GM19238 (cell line): ENCODE results near the gene NFKB2.
A peak's percentile ranks its signal among the peaks of the same experiment; 100 is the strongest.

Source experiments
- DNase-seq: peaks from one replicate; pipeline ENCODE4 v3.0.0; 2011; ENCODE audit warnings: low spot score; ENCODE audit not compliant: insufficient read length

NFKB2 gene

GRCh38 chr10:102394801-102395399 lies 605 bp upstream of the NFKB2 start:
- DNase-seq = no peak

GRCh38 chr10:102396317-102396650 lies 779 bp downstream of the NFKB2 start:
- no peak for DNase-seq

DNA sequence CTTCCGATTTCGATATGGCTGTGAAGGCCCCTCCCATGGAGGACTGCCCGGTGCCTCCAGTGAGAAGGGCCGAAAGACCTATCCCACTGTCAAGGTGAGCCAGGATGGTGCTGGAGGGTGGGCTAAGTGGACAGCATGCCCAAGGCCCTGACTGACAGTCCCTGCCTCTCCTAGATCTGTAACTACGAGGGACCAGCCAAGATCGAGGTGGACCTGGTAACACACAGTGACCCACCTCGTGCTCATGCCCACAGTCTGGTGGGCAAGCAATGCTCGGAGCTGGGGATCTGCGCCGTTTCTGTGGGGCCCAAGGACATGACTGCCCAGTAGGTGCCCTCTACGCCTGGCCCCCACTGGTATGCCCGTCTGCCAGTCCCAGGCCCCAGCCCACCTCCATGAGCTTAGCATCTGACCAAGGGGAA lies 1.2 kb downstream of the NFKB2 start:
- no peak for DNase-seq

GRCh38 chr10:102397222-102398171 lies 2.0 kb downstream of the NFKB2 start:
- DNase-seq = no peak

GRCh38 chr10:102398172-102399020 lies 2.9 kb downstream of the NFKB2 start:
- DNase-seq = no peak

DNA sequence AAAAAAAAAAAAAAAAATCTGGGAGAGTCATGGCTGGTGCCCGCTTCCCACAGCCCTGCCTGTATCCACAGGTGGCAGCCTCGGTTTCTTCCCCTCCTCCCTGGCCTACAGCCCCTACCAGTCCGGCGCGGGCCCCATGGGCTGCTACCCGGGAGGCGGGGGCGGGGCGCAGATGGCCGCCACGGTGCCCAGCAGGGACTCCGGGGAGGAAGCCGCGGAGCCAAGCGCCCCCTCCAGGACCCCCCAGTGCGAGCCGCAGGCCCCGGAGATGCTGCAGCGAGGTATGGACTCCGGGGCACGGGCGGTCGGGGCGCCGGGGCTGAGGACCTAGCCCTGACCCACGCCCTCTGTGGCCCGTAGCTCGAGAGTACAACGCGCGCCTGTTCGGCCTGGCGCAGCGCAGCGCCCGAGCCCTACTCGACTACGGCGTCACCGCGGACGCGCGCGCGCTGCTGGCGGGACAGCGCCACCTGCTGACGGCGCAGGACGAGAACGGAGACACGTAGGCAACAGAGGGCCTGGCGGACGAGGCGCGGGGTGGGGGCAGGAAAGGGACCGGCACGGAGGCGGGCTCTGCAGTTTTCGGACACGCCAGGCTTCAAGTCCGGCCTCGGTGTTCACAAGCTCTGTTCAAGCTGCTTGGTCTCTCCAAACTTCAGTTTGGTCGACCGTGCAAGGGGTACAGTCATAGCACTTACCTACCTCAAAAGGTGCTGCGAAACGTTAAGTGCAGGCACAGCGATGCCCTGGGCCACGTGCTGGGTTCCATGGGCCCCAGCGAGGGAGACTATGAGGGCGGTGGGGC lies 3.9 kb downstream of the NFKB2 start:
- peak; percentile 86 for DNase-seq

- no peak for DNase-seq
Measured at GRCh38 chr10:102400076-102400475, 4.6 kb downstream of the NFKB2 start.

DNA sequence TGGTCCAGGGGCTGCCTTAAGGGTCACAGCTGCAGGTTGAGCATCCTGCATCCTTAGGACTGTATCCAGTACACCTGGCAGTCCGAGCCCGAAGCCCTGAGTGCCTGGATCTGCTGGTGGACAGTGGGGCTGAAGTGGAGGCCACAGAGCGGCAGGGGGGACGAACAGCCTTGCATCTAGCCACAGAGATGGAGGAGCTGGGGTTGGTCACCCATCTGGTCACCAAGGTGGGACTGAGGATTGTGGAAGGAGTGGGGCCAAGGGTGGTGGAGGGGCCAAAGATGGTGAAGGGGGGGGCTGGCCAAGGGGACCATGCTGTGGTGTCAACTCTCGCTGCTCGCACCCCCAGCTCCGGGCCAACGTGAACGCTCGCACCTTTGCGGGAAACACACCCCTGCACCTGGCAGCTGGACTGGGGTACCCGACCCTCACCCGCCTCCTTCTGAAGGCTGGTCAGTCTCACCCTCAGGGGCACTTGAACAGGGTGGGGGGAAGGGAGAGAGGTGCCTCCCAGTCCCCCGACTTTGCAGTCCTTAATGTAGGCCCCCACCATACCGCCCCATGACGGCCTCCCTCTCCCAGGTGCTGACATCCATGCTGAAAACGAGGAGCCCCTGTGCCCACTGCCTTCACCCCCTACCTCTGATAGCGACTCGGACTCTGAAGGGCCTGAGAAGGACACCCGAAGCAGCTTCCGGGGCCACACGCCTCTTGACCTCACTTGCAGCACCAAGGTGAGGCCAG lies 5.3 kb downstream of the NFKB2 start:
- DNase-seq = no peak

- DNase-seq = no peak
Measured at GRCh38 chr10:102401342-102401654, 5.8 kb downstream of the NFKB2 start.

DNA sequence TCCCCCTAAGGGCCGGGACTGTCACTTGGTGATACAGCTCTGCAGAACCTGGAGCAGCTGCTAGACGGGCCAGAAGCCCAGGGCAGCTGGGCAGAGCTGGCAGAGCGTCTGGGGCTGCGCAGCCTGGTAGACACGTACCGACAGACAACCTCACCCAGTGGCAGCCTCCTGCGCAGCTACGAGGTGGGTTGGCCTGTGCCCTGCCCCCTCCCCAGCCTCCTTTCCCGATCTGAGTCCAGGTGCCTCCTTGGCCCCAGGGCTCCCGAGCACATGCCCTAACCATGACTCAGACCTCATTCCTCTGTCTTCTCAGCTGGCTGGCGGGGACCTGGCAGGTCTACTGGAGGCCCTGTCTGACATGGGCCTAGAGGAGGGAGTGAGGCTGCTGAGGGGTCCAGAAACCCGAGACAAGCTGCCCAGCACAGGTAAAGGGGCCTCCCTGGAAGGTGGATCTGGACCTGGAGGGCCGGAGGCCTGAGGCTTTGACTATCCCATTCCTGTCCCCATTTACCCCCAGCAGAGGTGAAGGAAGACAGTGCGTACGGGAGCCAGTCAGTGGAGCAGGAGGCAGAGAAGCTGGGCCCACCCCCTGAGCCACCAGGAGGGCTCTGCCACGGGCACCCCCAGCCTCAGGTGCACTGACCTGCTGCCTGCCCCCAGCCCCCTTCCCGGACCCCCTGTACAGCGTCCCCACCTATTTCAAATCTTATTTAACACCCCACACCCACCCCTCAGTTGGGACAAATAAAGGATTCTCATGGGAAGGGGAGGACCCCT lies 6.4 kb downstream of the NFKB2 start:
- no peak for DNase-seq

DNA sequence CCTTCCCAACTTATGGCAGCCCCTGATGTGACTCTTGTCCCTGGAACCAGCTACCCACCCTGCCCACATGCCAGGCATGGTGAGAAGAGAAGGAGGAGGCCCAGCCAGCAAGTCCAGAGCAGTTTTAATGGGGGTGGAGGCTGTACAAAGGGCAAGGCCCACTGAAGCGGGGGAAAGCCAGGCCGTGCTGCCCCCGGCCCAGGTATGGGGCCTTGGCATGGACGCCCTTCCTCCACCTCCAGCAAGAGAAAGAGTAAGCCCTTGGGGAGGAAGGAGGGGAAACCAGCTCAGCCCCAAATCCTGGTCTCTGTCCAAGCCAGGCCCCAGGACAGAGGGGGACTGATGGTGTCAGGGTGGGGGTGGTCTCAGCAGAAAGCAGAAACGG lies 7.0 kb downstream of the NFKB2 start:
- DNase-seq = no peak

DNA sequence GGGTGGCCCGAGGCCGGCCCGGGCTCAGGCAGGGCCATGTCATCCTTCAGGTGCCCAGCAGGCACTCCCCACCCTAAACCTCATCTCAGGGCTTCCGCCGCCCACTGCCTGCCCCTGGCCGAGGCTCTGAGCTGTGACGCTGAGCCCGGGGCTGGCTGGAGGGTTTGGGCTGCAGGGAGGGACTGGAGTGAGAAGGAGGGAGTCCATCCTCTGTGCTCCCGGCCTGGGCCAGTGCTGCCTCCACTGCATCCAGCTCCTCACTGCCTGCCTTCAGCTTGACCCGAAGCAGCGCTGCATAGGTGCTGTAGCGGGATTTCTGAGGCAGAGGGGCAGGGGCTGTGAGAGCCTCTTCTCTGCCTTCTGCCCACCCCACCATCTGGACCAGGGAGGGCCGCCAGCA lies 7.6 kb downstream of the NFKB2 start:
- DNase-seq = no peak

DNA sequence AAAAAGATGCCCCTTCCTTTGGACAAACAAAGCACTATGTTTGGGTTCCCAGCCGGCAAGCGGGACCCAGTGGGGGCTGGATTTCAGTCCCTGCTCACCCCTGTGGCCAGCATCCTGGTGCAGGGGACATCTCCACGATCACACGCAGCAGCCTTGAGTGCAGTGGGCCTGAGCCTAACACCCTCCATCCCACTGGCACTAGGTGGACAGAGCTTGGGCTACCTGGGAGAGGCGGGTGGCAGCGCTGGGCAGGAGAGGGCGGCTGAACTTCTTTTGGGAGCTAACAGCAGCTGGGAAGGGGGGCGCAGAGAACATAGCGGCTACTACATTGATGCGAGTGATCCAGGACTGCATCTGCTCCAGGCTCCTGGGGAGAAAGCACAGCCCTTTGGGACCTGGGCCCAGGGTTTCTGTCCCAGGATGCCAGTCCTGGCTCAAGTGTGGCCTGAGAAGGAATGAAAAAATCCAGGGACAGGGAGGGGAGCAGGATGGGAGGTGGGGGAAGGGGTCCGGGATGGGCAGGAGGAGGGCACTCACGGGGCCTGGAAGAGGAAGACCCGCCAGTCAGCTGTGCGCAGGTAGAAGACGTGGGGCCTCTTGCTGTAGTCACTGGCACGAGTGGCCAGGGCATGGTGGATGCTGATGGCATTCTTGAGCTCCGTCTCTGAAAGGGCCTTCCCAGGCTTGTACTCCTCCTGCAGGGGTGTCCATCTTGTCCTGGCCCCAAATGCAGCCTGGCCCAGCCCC lies 9.0 kb downstream of the NFKB2 start:
- no peak for DNase-seq

DNA sequence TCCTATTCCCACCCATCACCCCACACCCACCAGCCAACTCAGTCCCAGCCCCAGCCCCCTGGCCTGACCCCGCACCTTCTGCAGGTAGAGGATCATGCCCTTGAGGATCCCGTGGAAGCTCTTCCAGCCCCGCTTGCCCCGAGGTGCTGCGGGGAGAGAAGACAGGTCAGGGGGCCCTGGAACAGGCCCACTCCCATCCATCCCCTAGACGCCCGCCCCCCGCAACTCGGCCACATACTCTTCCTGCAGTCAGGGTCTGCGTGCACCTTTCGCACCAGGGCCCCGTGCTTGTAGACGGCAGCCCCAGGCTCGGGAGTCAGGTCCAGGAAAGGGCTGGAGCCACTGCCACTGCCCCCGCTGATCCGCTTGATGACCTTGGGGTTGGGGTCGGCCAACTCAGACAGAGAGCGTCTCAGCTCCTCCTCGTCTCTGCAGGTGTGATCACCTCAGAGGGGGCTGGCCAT lies 9.6 kb downstream of the NFKB2 start:
- no peak for DNase-seq

GRCh38 chr10:102405632-102406031 lies 10.1 kb downstream of the NFKB2 start:
- DNase-seq = no peak

- DNase-seq = no peak
Measured at GRCh38 chr10:102406815-102407214, 11.3 kb downstream of the NFKB2 start.

DNA sequence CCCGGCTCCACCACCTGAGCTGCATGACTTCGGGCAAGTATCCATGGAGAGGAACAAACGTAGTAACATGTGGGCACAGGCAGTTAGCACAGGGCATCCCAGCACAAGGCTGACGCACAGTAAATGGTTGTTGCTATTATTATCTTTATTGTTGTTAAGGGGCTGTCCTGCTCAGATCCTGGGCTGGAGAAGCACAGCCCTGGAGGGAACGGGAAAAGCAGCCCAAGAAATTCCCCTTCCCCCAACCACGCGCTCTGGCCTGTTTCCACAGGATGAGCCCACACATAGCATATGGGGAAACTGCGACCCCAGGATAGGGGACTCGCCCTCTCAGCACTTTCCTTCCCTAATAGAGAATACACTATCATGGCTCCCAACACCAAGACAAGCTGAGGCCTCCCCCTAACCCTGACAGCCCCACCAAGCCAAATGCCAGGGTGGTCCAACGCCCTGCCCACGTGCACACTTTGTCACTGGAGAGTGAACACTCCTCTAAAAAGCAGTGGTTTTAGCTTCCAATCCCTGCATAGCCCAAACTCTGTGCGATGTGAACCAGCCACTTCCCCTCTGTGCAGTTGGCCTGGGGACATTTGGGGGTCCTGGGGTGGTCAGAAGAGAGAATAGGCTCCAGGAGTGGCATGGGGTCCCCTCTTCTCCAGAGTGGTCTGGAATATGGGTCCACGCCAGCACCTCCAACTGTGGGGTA lies 12.1 kb downstream of the NFKB2 start:
- no peak for DNase-seq

GRCh38 chr10:102408131-102408727 lies 12.7 kb downstream of the NFKB2 start:
- no peak for DNase-seq
